Activated T-cell treated with anti-CD3 and anti-CD28 coated beads for 48 hours (primary cell): ENCODE results near the gene NUAK1.

Experiments used
- DNase-seq: peaks from one replicate; pipeline ENCODE4 v3.0.0-alpha.2; 2020; ENCODE audit warnings: low read depth

NUAK1 gene

GRCh38 chr12:106138633-106139421 lies at the start of gene NUAK1:
TSS of gene NUAK1 (minus strand) at chr12:106138954. CDS start at chr12:106138653, 301 bp downstream.
- peak; percentile 11 for DNase-seq

- DNase-seq = no peak
Observed at GRCh38 chr12:106188256-106188655, 49.5 kb upstream of the NUAK1 start.

GRCh38 chr12:106187842-106188241 lies 49.1 kb upstream of the NUAK1 start:
- no peak for DNase-seq

GRCh38 chr12:106187155-106187789 lies 48.5 kb upstream of the NUAK1 start:
- DNase-seq = no peak

DNA sequence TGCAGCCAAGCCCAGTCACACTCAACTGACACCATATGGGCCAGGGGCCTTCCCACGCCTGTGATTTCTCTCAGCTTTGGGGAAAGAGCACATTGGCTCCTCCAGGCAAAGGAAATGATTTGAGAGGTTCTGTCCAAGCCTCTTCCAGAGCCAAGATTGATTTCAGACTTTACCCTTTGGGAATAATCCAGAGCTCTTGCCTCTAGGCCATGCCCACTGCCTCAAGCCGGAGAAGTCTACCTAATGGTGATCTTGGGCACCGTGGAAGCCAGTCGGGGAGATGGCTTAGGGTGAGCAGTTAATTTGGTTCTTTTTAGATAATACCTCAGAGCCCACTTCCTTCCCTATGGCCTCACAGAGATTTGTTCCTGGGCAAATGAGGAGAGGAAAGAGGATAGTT lies 45.0 kb upstream of the NUAK1 start:
- DNase-seq = no peak

DNA sequence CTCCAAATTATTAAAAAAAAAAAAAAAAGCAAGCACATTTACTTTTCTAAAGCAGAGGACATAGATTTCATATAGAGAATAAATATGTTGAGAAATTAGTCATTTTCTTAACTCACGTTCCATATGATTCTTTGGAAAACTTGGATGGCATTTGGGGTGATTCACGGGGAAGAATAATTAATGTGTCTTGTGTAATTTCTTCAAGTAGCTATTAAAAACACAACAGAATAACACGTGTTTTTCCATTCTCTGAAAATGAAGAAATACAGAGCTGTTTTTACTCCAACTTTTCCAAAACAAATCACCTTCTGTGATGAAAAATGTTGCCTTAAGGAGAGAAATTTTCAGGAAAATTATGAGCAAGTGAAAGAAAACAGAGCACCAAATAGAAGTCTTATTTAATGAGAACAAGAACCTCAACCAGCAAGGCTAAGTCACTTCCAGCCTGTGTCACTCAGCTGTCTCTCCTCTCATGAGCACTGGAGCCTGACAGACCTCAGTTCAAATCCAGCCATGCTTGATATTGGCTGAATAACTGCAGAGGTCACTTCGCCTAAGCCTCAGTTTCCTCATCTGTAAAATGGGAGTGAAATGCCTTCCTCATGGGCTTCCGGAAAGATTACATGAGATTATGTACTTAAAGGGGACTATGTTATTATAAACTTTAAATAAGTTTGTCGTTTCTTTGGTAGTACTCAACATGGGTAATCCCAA lies 42.8 kb upstream of the NUAK1 start:
- no peak for DNase-seq

DNA sequence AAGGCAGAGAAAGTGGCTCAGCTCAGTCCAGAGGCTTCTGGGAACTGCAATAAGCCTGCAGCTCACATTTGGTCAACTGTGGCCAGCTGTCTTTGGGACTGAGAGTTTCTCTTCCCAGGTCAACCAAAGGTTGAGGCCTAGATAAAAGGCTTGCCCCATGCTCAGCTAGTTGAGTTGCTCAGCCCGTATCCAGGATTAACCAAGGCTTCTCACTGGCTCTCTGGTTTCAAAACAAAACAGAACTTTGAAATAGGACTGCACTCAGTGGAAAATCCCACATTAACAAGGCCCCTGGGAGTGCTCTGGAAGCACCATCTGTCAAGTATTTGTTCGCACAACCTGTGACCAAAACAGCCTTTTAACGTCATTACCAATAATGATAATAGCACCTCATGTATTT lies 40.3 kb upstream of the NUAK1 start:
- DNase-seq = no peak

DNA sequence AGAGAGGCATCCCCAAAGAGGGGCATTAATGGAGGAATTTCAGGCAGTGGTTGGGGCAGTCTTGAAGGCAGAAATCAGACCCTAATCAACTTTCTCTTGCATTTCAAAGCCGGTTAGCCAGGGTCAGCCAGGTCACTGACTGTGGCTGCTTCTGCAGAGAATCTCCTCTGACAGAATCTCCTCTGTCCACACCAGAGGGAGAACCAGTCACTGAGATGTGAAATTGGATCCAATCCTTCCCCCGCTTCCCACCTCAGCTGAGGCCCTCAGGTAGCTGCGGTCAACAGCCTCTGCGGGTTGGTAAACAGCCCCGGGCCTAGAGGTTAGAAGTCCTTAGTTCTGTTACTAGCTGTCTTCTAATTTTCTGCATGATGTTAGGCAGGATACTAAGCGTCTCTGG lies 39.8 kb upstream of the NUAK1 start:
- no peak for DNase-seq

DNA sequence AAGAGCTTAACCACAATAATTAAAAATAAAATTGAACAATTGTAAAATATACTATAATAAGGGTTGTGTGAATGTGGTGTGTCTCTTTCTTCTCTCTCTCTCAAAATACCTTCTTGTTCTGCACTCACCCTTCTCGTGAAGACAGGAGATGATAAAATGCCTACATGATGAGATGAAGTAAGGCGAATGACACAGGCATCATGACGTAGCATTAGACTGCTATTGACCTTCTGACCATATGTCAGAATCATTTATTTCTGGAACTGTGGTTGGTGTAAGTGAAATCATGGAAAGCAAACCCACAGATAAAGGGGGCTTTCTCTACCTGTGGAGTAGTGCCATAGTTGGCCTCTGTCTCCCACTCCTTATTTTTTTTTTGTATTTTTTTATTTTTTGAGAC lies 37.8 kb upstream of the NUAK1 start:
- no peak for DNase-seq

DNA sequence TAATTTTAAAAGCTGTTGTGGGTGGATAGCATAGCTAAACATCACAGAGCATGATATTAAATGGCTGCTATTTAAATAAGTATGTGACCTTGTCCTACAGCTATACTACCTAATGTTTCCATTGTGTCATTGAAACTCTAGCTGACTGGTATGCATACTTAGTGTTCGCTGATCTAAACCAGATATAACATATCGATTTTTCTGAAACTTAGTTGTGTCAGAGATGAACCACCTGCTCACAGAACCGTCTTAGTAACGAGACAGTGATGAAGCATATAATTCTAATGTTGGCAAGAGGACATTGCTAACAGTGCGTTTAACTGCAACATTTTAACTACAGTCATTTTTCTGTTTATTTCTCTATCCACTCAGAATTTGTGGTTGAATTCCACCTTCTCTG lies 36.1 kb upstream of the NUAK1 start:
- no peak for DNase-seq

- no peak for DNase-seq
Observed at GRCh38 chr12:106173442-106173841, 34.7 kb upstream of the NUAK1 start.

DNA sequence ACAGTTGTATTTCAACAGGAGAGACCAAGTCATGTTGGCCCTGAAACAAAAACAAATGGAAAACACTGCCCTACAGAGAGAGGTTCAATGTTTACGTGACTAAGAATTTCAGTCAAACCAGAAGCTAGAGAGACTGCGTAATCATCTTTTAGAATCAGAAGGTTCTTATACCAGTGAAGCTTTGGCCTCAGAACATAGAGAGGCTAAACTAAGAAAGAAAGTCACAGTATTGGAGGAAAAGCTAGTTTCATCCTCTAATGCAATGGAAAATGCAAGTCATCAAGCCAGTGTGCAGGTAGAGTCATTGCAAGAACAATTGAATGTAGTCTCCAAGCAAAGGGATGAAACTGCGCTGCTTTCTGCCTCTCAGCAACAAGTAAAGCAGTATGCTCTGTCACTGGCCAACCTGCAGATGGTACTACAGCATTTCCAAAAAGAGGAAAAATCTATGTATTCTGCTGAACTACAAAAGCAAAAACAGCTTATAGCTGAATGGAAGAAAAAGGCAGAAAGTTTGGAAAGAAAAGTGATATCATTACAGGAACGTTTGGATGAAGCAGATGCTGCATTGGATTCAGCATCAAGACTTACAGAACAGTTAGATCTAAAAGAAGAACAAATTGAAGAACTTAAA lies 32.5 kb upstream of the NUAK1 start:
- no peak for DNase-seq

DNA sequence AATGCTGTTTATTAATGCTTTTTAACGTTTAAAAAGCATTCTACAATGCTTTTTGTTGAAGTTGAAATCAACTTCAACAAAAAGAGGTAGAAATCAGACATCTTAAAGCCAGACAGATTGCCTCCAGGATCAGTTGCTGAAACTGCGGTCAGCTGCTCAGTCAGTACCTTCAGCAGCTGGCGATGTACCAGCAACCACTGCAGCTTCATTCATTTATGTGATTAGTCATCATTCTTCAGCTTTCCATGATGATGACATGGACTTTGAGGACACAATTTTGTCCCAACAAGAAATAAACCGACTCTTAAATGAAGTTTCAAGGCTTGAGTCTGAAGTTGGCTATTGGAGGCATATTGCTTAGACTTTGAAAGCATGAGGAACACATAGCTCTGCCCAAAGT lies 31.5 kb upstream of the NUAK1 start:
- no peak for DNase-seq

DNA sequence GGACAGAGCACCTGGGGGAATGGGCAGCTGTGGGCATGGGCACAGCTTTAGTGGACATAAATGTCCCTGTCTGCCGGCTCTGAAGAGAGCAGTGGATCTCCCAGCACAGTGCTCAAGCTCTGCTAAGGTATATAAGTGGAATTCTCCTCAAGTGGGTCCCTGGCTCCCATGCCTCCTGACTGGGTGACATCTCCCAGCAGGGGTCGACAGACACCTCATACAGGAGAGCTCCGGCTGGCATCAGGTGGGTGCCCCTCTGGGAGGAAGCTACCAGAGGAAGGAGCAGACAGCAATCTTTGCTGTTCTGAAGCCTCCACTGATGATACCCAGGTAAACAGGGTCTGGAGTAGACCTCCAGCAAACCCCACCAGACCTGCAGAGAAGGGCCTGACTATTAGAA lies 25.0 kb upstream of the NUAK1 start:
- DNase-seq = no peak

DNA sequence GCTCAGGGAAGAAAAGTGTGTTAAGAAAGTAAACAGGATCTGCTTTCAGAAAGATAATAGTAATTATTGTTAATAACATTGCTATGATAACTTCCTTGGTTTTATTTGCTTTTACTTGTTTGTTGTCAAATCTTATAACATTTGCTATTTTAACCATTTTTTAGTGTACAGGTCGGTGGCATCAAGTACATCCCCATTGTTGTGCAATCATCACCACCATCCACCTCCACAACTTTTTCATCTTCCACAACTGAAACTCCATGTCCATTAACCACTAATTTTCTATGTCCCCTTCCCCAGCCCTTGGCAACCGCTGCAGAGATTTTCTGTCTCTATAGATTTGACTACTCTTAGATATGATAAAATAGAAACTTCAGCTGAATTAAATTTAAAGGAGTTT lies 22.7 kb upstream of the NUAK1 start:
- DNase-seq = no peak

GRCh38 chr12:106160915-106161314 lies 22.2 kb upstream of the NUAK1 start:
- no peak for DNase-seq

- DNase-seq = no peak
Observed at GRCh38 chr12:106157802-106158201, 19.0 kb upstream of the NUAK1 start.

DNA sequence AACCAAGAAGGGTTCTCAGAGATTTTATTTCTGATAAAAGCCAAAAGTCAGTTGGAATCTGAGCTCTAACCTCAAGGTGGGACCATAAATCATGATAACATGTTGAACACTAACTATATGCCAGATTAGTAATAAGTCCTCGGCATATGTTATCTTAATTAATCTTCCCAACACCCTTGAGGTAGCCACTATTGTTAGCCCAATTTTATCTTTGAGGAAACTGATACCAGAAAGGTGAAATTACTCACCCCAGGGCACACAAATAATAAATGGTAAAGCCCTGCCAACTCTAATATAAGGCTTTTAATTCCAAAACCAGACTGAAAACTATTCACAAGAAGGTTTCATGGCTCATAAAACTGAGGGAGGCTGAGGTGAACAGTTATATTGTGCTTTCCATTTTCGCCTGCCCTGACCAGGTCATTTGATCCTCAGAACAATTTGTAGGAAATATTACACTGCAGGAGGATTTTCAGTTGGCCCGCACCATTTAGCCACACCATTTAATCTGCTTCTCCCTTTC lies 16.1 kb upstream of the NUAK1 start:
- no peak for DNase-seq

DNA sequence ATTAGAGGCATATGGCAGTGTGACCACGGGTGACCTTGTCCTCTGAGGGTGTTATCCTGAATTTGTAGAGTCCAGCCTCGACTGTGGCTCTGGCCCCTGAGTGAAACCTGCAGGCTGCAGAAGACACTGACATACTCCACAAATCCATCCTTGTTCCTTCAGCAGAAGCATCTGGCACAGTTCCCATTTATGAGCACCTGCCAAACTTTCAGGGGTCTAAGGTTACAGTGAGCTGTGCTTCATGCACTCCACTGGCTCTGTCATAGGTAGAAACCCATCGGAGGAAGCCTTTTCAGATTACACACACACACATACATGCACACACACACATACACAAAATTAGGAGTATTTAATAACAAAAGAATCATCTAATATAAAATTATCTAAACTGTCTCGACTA lies 13.6 kb upstream of the NUAK1 start:
- DNase-seq = no peak

- no peak for DNase-seq
Observed at GRCh38 chr12:106150555-106150954, 11.8 kb upstream of the NUAK1 start.

- no peak for DNase-seq
Observed at GRCh38 chr12:106149096-106149784, 10.5 kb upstream of the NUAK1 start.

GRCh38 chr12:106147956-106148355 lies 9.2 kb upstream of the NUAK1 start:
- DNase-seq = no peak
